ENCODE results near the gene PARD3B.

Gene PARD3B

GRCh38 chr2:205610437-205610836, 1065.2 kb downstream of the PARD3B start:
- no peaks in the 10 kb centered on the region for H3K36me3 ChIP-seq (ENCODE audit: low read length)
- no peaks in the 10 kb centered on the region for H4K20me1 ChIP-seq (ENCODE audit: low read depth, low read length)
- TF ChIP-seq EZH2phosphoT487 (conservative IDR thresholded peaks at IDR 0.05; ENCODE audit: low read length) = no peak
- TF ChIP-seq, protein P1, sequence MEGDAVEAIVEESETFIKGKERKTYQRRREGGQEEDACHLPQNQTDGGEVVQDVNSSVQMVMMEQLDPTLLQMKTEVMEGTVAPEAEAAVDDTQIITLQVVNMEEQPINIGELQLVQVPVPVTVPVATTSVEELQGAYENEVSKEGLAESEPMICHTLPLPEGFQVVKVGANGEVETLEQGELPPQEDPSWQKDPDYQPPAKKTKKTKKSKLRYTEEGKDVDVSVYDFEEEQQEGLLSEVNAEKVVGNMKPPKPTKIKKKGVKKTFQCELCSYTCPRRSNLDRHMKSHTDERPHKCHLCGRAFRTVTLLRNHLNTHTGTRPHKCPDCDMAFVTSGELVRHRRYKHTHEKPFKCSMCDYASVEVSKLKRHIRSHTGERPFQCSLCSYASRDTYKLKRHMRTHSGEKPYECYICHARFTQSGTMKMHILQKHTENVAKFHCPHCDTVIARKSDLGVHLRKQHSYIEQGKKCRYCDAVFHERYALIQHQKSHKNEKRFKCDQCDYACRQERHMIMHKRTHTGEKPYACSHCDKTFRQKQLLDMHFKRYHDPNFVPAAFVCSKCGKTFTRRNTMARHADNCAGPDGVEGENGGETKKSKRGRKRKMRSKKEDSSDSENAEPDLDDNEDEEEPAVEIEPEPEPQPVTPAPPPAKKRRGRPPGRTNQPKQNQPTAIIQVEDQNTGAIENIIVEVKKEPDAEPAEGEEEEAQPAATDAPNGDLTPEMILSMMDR (IDR thresholded peaks at IDR 0.05; ENCODE audit: insufficient read depth, low read length, poor library complexity, severe bottlenecking) = no peak
- no peaks in the 10 kb centered on the region for H3K9me3 ChIP-seq (ENCODE audit: insufficient read depth, low read length)
- no peaks in the 10 kb centered on the region for H3K27me3 ChIP-seq (ENCODE audit: low read length)
- no peak overlapping the region for H3K27ac ChIP-seq (ENCODE audit: low read depth, low read length)
- no peaks in the 10 kb centered on the region for H3F3A ChIP-seq (ENCODE audit: insufficient read depth)
- no peak overlapping the region for H3K4me2 ChIP-seq (ENCODE audit: low read depth, low read length, poor library complexity, severe bottlenecking)
- no peak overlapping the region for H2AFZ ChIP-seq (ENCODE audit: low read depth, low read length, severe bottlenecking)
- H3K4me3 ChIP-seq (ENCODE audit: insufficient read depth, low read length, poor library complexity, severe bottlenecking) = no peak overlapping the region
- no peak overlapping the region for H3K9ac ChIP-seq (ENCODE audit: low read length)
- H3K9me2 ChIP-seq (replicated peaks; ENCODE audit: insufficient read depth, low read length) = no peaks in the 10 kb centered on the region
- no peaks in the 10 kb centered on the region for H3K79me2 ChIP-seq (ENCODE audit: insufficient read depth, low read length)

DNA sequence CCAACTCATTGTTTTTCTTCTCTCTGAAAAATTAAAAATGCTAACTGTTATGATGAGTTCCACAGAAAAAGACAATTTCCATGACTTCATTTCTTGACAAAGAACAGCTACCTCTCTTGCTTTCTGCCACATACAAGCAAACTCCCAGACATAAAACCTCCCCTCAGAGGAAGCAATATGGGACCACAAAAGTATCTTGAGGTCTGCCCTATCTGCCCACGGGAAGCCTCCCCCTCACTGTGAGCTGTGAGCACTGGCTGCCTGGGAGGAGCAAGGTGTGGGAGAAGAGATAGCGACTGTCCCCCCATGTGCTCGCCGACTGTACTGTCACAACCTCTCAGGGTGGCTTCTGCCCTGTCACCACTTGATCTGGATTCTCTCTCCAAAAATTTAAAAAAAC, 1067.4 kb downstream of the PARD3B start:
- H2AFZ ChIP-seq (ENCODE audit: low read depth, low read length, severe bottlenecking) = no peak overlapping the region
- H3K4me2 ChIP-seq (ENCODE audit: low read depth, low read length, poor library complexity, severe bottlenecking) = no peak overlapping the region
- no peaks in the 10 kb centered on the region for H4K20me1 ChIP-seq (ENCODE audit: low read depth, low read length)
- no peaks in the 10 kb centered on the region for H3K79me2 ChIP-seq (ENCODE audit: insufficient read depth, low read length)
- H3K4me3 ChIP-seq (ENCODE audit: insufficient read depth, low read length, poor library complexity, severe bottlenecking) = no peak overlapping the region
- no peak for TF ChIP-seq EZH2phosphoT487 (conservative IDR thresholded peaks at IDR 0.05; ENCODE audit: low read length)
- TF ChIP-seq, protein P1 (IDR thresholded peaks at IDR 0.05; ENCODE audit: insufficient read depth, low read length, poor library complexity, severe bottlenecking) = no peak
- H3K27me3 ChIP-seq (ENCODE audit: low read length) = no peaks in the 10 kb centered on the region
- H3K27ac ChIP-seq (ENCODE audit: low read depth, low read length) = no peak overlapping the region
- no peaks in the 10 kb centered on the region for H3F3A ChIP-seq (ENCODE audit: insufficient read depth)
- H3K9ac ChIP-seq (ENCODE audit: low read length) = no peak overlapping the region
- H3K9me3 ChIP-seq (ENCODE audit: insufficient read depth, low read length) = no peaks in the 10 kb centered on the region
- H3K36me3 ChIP-seq (ENCODE audit: low read length) = no peaks in the 10 kb centered on the region
- no peaks in the 10 kb centered on the region for H3K9me2 ChIP-seq (replicated peaks; ENCODE audit: insufficient read depth, low read length)

GRCh38 chr2:205613970-205614559, 1068.8 kb downstream of the PARD3B start:
- Histone ChIP-seq H3K36me3 (ENCODE audit: low read length) (no peaks in the 10 kb centered on the region), H3K27me3 (ENCODE audit: low read length) (no peaks in the 10 kb centered on the region), H4K20me1 (ENCODE audit: low read depth, low read length) (no peaks in the 10 kb centered on the region), H3F3A (ENCODE audit: insufficient read depth) (no peaks in the 10 kb centered on the region), H3K27ac (ENCODE audit: low read depth, low read length) (no peak overlapping the region), H3K4me2 (ENCODE audit: low read depth, low read length, poor library complexity, severe bottlenecking) (no peak overlapping the region), H3K4me3 (ENCODE audit: insufficient read depth, low read length, poor library complexity, severe bottlenecking) (no peak overlapping the region), H3K9ac (ENCODE audit: low read length) (no peak overlapping the region), H3K79me2 (ENCODE audit: insufficient read depth, low read length) (no peaks in the 10 kb centered on the region), H2AFZ (ENCODE audit: low read depth, low read length, severe bottlenecking) (no peak overlapping the region), H3K9me2 (replicated peaks; ENCODE audit: insufficient read depth, low read length) (no peaks in the 10 kb centered on the region), H3K9me3 (ENCODE audit: insufficient read depth, low read length) (no peaks in the 10 kb centered on the region)
- TF ChIP-seq EZH2phosphoT487 (conservative IDR thresholded peaks at IDR 0.05; ENCODE audit: low read length) = no peak
- TF ChIP-seq, protein P1 (IDR thresholded peaks at IDR 0.05; ENCODE audit: insufficient read depth, low read length, poor library complexity, severe bottlenecking) = no peak

All from SU-DHL-6 (cell line).